GM19324 (cell line): ENCODE measurements around the gene ABCA13.

Source experiments
- ATAC-seq: cut with Tn5 transposase; IDR thresholded peaks from one replicate; pipeline ENCODE4 v1.9.1; 2021; ENCODE audit warnings: mild to moderate bottlenecking, moderate library complexity; ENCODE audit not compliant: unreplicated experiment, low FRiP score

Gene ABCA13

DNA sequence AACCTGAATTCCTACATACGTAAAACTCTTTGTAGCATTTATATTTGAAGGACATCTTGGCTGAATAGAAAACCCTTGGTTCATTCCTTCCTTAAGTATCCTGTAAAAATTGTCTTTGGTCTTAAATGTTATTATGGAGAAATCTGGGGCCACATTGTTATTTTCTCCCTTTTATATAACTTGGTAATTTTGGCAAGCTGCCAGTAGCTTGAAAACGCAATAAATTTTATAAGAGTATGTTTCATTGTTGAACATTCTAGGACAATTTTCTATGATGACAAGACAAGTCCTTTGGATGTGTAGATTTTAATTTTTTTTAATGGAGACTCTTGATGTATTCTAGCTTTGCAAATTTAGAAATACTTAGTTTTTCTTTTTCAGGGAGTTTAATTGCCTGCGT is 191.9 kb downstream of the ABCA13 start:
- ATAC-seq: no peak

DNA sequence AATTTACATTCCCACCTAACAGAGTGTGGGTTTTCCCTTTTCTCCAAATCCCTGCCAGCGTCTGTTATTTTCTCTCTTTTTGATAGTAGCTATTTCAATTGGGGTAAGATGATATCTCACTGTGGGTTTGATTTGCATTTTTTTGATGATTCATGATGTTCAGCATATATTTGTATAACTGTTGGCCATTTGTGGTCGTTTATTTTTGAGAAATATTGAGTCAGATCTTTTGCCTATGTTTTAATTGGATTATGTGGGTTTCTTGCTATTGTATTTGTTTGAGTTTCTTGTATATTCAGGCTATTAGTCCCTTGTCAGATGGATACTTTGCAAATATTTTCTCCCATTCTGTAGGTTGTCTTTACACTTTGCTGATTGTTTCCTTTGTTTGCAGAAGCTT is 193.8 kb downstream of the ABCA13 start:
- ATAC-seq: no peak

GRCh38 chr7:48366096-48366495 is 194.8 kb downstream of the ABCA13 start:
- no peak for ATAC-seq

DNA sequence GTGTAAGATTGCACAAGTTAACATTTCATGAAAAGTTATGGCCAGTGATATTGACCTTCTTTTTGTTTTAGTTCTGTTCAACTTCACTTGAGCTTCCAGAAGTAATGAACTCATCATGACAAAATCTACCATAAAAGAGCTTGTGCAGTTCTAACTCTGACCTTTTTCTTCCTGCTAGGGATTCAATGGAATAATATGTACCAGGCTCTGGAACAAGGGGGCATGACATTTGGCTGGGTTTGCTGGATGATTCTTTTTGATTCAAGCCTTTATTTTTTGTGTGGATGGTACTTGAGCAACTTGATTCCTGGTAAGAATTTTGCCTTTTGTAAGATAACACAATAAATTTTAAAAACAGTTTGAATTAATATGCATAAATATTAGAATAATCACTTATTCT is 205.0 kb downstream of the ABCA13 start:
- ATAC-seq: no peak

- ATAC-seq: no peak
These were observed 209.7 kb downstream of the ABCA13 start for GRCh38 chr7:48380921-48381320.

- no peak for ATAC-seq
These were observed 210.3 kb downstream of the ABCA13 start for GRCh38 chr7:48381571-48381970.

GRCh38 chr7:48384180-48384752 is 213.0 kb downstream of the ABCA13 start:
- no peak for ATAC-seq

GRCh38 chr7:48387932-48388331 is 216.7 kb downstream of the ABCA13 start:
- no peak for ATAC-seq

DNA sequence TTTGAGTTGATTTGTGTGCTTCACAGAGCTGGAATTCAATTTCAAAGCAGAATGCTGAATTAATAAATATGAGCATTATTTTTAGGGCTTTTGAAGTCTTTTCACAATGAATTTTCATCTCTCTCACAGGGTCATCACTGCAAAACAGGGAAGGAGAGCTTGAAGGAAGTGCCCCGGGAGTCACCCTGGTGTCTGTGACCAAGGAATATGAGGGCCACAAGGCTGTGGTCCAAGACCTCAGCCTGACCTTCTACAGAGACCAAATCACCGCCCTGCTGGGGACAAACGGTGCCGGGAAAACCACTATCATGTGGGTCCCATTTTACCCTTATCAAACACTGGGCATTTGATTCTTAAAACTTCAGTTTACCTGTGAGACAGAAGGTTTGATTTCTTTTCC is 217.7 kb downstream of the ABCA13 start:
- ATAC-seq: no peak

- ATAC-seq: no peak
These were observed 218.7 kb downstream of the ABCA13 start for GRCh38 chr7:48389977-48390376.

- ATAC-seq: no peak
These were observed 219.4 kb downstream of the ABCA13 start for GRCh38 chr7:48390388-48391327.

- no peak for ATAC-seq
These were observed 226.9 kb downstream of the ABCA13 start for GRCh38 chr7:48398191-48398590.

GRCh38 chr7:48402721-48403120 is 231.5 kb downstream of the ABCA13 start:
- ATAC-seq: no peak

DNA sequence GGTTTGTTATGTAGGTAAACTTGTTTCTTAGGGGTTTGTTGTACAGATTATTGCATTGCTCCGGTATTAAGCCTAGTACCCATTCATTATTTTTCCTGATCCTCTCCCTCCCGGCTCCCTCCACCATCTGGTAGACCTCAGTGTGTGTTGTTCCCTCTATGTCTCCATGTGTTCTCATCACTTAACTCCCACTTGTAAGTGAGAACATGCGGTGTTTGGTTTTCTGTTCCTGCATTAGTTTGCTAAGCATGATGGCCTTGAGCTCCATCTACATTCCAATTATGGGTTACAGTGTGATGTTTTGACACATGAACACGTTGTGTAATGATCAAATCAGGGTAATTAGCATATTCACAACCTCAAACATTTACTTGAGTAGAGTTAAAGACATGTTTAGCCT is 237.5 kb downstream of the ABCA13 start:
- ATAC-seq: no peak

GRCh38 chr7:48411619-48412018 is 240.4 kb downstream of the ABCA13 start:
- ATAC-seq: no peak

- ATAC-seq: no peak
These were observed 242.9 kb downstream of the ABCA13 start for GRCh38 chr7:48414011-48414732.

GRCh38 chr7:48416327-48416908 is 245.2 kb downstream of the ABCA13 start:
- ATAC-seq: no peak

- no peak for ATAC-seq
These were observed 248.1 kb downstream of the ABCA13 start for GRCh38 chr7:48419401-48419800.

DNA sequence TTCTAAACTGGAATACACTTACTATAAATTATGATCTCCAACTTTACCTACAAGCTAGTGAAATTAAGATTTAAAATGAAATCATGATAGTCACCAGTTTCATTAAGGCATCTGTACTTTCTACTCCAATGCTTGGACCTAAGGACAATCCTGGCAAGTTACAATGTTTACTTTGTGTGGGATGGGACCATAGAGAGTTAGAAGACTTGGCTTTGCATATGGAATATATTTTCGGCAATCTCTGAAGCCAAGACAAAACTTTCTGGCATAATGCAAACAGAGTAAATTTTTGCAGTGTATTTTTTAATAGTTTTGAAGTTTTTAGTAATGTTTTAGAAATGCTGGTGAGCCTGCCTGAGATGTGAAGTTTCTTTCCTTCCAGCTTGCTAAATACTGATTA is 248.9 kb downstream of the ABCA13 start:
- ATAC-seq: no peak

DNA sequence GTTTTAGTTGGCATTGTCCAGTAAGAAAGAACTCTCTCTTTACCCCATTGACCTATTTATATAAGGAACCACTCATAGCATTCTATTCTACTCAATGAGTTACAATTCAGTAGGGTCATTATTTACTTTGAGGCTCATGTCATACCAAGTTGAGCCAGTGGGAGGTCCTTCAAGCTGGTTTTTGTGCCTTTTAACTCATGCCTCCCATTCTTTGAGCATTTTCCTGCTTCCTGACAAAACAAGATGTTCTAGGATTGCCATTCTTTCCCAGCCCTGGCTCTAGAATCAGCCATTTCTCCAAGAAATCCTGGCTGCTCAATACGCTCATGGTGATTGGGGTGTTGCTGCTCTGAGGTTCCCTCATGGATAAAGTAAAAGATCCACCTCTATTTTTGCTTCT is 250.1 kb downstream of the ABCA13 start:
- no peak for ATAC-seq

- no peak for ATAC-seq
These were observed 253.5 kb downstream of the ABCA13 start for GRCh38 chr7:48424731-48425130.
